Fibroblast of upper back skin (primary cell): ENCODE data around the gene NUP85.
"Not testable (repeated sequence)": the region's sequence is repeated elsewhere in the genome, so short reads cannot be mapped to it uniquely, and the experiment has no call there.

Source experiments
- DNase-seq: peaks from one replicate; pipeline ENCODE4 v3.0.0-alpha.2; 2013

The NUP85 gene, protein sequence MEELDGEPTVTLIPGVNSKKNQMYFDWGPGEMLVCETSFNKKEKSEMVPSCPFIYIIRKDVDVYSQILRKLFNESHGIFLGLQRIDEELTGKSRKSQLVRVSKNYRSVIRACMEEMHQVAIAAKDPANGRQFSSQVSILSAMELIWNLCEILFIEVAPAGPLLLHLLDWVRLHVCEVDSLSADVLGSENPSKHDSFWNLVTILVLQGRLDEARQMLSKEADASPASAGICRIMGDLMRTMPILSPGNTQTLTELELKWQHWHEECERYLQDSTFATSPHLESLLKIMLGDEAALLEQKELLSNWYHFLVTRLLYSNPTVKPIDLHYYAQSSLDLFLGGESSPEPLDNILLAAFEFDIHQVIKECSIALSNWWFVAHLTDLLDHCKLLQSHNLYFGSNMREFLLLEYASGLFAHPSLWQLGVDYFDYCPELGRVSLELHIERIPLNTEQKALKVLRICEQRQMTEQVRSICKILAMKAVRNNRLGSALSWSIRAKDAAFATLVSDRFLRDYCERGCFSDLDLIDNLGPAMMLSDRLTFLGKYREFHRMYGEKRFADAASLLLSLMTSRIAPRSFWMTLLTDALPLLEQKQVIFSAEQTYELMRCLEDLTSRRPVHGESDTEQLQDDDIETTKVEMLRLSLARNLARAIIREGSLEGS

DNA sequence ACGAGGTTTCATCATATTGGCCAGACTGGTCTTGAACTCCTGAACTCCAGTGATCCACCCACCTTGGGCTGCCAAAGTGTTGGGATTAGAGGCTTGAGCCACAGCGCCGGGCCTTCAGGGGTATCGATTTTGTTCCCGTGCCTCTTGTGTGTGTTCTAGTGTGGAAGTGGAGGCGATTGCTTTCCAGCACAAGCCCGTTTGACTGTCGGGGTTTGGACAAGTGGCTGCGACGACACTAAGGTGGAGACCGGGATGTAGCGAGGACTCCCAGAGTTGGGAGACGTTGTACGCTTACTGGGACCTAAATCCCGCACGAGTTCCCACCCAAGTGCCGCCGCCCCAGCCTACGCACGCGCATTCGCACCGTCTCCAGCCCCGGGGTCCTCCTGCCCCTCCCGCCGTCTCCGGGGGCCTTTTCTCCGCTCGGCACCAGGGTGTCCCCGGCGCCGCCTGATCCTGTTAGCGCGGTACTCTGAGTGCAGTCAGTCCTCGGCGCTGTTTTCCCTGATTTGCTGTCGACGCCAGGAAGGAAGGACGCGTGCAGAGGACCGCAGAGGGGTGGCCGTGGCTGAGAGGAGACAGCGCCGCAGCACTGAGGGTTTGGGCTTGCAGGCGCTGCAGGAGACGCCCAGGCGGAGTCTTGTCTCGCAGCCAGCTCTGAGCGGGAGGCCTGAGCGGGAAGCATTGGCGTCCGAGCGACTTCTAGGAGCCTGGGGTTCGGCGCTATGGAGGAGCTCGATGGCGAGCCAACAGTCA, at the start of gene NUP85:
NUP85 (plus strand) TSS at position 643 of the 756 bp plus-strand sequence; CDS start at position 726, 83 bp downstream.
- peak; percentile 92 for DNase-seq

DNA sequence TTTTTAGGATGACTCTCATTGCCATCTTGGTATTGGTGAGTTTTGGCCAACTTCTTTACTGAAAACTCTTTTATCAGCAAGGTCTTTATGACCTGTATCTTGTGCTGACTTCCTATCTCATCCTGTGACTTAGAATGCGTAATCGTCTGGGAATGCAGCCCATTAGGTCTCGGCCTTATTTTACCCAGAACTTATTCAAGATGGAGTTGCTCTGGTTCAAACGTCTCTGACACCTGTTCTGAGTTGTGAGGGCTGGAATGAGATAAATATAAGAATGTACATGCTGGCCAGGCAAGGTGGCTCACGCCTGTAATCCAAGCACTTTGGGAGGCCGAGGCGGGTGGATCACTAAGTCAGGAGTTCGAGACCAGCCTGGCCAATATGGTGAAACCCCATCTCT, 47.0 kb upstream of the NUP85 start:
- not testable (repeated sequence) for DNase-seq

DNA sequence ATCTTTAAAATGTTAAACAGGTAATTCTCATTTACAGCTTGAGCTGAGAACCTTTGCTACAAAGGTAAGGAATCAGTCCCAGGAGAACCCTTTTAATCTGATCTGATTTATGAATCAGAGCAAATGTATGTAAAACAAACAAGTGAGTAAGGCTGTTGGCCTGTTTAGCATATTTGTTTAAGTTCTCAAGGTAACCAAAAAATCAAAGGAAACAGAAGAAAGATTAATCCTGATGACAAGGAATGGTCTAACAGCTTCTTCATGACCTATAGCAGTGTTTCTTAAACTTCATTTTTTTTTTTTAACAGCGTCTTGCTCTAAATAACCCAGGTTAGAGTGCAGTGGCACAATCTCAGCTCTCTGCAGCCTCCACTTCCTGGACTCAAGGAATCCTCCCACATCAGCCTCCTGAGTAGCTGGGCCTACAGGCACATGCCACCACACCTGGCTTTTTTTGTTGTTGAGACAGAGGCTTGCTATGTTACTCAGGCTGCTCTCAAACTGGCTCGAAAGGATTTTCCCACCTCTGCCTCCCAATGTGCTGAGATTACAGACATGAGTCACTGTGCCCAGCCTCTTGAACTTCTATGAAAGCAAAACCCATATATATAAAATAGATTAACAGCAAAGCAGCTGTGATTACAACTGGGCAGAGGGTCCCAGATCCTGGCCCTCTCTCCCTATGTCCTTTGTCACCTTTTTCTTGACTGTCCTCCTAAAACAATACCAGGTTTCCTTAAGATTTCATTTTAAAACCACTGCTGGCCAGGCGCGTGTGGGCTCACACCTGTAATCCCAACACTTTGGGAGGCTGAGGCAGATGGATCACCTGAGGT, 46.1 kb upstream of the NUP85 start:
- DNase-seq: no peak

DNA sequence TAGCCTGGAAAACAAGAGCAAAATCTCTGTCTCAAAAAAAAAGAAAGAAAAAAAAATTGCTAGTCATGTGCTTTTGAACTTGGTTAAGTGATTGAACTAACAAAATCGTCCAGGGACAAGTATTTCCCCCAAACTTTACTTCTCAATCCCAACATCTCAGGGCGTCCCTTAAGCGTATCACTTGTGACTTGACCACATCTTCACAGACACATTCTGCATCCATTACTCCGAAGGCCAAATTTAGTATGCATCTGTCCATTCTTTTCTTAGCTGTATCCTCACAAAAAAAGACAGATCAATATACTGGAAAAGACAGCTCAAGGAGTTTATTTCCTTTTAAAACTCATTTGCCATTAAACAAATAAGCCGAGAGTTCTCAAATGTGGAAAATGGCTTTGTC, 45.3 kb upstream of the NUP85 start:
- no peak for DNase-seq

DNA sequence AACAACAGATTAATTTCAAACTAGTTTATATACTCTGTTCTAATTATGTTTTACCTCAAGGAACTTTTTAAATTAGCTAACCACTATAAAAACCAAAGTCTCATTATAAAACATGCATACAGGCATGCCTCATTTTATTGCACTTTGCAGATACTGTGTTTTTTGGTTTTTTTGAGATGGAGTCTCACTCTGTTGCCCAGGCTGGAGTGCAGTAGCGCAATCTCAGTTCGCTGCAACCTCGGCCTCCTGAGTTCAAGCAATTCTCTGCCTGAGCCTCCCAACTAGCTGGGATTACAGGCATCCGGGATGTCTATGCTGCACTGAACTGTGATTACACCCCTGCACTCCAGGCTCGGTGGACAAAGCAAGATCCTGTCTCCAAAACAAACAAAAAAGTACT, 42.4 kb upstream of the NUP85 start:
- no peak for DNase-seq

DNA sequence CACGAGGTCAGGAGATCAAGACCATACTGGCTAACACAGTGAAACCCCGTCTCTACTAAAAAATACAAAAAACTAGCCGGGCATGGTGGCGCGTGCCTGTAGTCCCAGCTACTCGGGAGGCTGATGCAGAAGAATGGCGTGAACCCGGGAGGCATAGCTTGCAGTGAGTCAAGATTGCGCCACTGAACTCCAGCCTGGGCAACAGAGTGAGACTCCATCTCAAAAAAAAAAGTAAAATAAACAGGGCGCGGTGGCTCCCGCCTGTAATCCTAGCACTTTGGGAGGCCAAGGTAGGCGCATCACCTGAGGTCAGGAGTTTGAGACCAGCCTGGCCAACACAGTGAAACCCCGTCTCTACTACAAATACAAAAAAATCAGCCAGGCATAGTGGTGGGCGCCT, 40.9 kb upstream of the NUP85 start:
- DNase-seq: not testable (repeated sequence)

DNA sequence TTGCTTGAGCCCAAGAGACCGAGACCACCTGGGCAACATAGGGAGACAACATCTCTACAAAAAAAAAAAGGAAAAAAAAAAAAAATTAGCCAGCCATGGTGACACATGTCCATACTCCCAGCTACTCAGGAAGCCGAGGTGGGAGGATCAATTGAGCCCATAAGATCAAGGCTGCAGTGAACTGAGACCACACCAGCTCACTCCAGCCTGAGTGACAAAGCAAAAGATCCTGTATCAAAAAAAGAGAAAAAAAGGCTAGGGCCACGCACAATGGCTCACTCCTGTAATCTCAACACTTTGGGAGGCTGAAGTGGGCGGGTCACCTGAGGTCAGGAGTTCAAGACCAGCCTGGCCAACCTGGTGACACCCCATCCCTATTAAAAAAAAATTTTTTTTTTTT, 36.5 kb upstream of the NUP85 start:
- DNase-seq: no peak

DNA sequence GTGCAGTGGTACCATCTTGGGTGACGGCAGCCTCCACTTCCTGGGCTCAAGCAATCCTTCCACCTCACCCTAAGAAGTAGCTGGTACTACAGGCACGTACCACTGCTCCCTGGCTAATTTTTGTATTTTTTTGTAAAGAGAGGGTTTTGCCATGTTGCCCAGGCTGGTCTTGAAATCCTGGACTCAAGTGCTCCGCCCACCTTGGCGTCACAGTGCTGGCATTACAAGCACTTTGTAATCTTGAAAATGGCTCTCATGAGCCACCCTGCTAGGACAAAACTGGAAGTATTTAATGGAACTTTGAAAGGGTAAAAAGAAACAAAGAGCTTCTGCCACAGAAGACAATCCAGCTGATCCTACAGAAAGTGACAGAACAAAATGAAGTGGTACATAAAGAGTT, 32.0 kb upstream of the NUP85 start:
- no peak for DNase-seq

DNA sequence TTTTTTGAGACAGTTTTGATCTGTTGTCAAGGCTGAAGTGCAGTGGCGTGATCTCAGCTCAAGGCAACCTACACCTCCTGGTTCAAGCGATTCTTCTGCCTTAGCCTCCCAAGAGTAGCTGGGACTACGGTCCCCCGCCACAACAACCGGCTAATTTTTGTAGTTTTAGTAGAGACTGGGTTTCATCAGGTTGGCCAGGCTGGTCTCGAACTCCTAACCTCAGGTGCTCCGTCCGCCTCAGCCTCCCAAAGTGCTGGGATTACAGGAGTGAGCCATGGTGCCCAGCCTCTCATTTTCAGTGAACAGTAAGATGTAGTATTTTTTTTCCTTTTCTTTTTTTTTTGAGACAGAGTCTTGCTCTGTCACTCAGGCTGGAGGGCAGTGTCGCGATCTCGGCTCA, 30.5 kb upstream of the NUP85 start:
- no peak for DNase-seq

DNA sequence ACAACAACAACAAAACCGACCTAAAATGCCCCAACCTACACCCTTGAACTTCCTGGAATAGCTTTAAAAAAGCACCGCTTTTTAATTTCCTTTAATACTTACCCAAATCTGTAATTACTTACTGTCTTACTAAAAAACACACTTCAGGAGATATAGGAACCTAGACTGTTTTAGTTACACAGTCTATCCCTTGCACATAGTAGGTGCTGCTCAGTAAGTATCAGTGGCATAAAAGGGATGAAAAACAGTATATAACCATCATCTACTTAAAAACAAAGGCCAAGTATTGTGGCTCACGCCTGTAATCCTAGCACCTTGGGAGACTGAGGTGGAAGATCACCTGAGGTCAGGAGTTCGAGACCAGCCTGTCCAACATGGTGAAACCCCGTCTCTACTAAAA, 28.9 kb upstream of the NUP85 start:
- DNase-seq: no peak

DNA sequence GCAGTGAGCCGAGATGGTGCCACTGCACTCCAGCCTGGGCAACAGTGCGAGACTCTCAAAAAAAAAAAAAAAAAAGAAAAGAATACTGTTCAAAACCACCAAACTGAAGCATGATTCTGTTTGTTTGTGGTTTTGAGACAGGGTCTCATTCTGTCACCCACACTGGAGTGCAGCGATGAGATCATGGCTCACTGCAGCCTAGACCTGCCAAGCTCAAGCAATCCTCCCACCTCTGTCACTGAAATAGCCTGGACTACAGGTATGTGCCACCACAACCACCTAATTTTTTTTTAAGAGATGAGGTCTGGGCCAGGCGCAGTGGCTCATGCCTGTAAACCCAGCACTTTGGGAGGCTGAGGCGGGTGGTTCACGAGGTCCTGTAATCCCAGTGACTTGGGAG, 27.0 kb upstream of the NUP85 start:
- DNase-seq: no peak

DNA sequence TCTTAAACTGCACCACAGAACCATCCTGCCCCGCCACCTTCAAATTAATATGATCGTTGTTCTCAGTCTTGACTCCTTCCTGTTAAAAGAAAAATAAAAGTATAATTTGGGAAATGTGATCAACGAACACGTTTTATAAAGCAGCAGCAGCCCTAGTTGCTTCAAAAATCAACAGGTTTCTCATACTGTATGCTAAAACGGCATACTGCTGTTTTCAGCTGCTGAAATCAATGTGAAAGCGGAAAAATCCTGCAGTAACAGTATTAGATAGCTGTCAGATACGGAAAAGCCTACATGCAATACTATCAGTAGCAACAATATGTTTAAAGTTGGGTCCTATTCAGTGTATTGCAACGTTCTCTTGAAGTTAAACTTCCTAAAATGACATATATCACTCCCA, 24.4 kb upstream of the NUP85 start:
- DNase-seq: no peak

DNA sequence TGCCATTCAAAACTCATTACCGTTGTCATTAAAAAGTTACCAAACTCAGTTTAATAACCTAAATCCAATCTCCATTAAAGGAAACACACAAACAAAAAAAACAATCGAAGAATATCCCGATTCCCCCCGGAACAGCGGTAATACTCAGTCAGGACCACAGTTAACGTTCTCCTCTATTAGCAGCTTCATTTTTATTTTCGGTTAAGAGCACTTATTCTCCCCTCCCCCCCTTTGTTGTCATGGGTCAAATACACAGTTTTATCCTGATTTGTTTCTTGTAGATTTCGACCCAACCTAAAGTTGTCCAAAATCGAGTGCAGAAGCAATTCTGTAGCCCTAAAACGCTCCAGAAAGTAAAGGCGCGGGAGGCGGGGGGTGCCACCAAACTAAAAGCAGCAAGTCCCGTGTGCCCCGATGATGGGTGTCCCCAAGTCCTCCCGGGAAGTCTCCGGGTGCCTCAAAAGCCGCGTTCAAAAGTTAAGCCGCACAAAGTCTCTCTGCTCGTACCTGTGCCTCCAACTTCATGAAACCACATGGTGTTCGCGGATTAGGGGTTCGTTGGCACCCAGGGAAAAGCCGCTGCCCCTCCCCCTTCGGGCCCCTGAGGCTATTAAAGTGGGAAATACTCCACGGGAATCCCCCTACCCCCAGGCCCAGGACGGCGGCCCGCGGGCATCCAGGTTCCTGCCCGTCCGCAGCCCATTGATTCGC, 23.7 kb upstream of the NUP85 start:
- DNase-seq: no peak

DNA sequence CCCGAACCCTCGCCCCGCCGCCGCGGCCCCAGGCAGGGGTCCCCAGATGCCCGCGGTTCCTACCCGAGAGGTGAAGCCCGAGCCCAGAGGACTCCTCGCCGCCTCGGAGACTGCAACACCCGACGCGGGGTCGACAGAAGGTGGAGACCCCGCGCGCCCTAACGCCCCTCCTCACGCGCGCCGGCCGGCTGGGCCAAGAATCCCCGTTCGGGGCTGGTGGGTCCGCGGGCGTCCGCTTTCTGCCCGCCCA, 23.2 kb upstream of the NUP85 start:
- DNase-seq: no peak

DNA sequence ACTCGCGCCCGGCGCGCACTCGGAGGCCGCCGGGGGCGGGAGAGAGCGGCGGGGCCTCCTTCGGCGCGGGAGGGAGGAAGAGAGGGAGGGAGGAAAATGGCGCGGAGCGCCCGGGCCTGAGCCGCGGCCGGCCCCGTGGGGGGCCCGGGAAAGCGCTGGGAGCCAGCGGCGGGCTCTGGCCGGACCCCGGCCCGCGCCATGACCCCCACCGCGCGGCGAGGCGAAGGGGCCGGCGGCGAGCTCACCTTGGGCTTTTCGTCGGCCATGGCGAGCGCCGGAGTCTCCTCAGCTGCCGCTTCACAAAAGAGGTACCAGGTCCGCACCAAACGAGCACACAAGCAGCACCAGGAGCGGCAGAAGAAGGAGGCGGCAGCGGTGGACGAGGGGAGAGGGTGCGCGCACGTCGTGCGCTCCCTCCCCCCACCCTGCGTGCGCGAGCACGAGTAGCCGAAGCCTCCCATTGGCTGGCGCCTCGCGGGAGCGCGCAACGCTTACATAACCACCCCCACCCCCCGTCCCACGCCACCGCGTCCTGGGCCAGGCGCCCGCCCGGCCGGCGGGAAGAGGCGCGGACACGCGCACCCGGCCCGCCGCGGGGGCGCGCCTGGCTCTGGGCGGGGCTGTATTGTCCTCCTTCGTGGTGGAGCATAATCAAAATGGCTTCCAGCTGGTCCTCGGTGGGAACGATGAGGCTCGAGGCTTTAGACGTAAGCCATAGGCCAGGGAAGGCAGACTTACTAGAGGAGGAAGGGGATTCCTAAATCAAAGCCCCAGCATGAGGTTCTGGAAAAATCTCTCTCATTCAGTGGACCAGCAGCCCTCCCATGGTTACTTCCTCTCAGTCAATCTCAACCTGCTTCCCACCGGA, 22.7 kb upstream of the NUP85 start, which contains the start of gene SUMO2:
SUMO2 (minus strand) TSS at position 391 of the 868 bp plus-strand sequence; CDS start at position 266, 125 bp downstream.
- DNase-seq: peak; percentile 94

DNA sequence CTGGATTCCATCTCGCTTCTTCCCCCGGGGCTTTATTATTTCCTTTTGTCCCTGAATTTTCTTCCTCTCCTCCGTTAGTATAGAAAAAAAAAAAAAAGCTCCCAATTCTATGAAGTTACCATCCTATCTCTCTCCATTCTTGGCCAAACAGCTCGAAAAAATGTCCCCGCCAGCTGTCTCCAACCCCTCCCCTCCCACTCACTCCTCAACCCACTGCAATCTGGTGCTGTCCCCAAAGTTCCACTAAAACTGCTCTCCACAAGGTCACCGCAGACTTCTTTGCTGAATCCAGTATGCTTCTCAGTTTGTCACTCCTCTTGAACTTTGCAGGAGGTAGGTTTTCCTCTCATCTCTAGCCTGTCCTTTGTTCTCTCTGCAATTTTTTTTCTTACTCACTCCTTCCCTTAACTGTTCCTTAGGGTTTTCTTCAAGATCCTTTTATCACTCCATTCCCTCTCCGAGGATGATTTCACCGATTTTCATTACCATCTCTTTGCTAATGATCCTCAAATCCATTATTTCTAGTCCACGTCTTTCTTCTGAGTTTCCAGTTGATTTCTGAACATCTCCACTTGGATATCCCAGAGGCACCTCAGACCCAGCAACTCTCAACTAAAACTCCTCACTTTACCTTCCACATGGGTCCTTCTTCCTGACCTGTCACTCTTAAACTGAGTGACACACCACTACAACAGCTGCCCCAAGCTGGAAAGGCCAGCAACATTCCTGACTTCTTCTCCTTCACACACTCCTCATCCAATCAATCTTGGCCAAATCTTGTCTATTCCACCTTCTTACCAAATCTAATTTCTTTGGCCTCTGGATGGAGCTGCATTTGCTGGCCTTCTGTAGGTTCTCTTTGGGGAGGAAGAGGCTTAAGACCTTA, 21.2 kb upstream of the NUP85 start:
- DNase-seq: no peak

DNA sequence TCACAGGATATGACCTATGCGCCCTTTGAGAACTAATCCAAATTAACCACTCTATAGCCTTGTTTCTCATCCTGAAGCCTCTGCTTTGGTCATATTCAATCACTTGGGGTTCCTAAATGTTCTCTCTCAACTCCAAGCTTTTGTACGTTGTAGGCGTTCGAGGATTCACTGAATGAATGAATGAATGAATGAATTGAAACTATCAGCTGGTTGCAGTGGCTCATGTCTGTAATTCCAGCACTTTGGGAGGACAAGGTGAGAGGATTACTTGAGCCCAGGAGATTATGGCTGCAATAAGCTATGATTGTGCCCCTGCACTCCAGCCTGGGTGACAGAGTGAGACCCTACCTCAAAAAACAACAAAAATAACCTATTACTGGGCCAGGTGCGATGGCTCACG, 16.9 kb upstream of the NUP85 start:
- no peak for DNase-seq

DNA sequence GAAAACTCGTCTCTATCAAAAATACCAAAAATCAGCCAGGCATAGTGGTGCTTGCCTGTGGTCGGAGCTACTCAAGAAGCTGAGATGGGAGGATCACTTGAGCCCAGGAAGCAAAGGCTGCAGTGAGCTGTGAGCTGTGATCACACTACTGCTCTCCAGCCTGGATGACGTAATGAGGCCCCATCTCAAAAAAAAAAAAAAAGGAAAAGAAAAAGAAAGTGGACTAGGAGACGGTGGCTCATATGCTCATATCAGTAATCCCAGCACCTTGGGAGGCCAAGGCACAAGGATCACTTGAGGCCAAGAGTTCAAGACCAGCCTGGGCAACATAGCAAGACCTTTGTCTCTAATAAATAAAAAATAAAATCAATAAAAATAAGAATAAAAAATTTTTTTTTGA, 13.9 kb upstream of the NUP85 start:
- peak; percentile 42 for DNase-seq

DNA sequence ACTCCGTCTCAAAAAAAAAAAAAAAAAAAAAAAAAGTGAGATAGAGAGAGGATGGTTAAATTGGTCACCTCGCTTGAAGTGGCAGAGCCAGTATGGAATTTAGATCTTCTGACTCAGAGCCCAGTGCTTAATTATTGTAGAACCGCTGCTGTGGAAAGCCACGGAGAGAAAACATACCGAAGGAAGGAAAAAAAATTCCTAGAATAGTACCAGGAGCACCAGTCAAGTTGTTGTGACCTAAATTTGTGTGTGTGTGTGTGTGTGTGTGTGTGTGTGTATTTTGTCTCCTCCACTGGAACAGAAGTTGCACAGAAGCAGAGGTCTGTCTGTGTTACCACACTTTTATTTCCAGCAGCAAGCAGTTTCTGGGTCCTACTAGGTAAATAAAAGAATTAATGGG, 10.6 kb upstream of the NUP85 start:
- peak; percentile 41 for DNase-seq

DNA sequence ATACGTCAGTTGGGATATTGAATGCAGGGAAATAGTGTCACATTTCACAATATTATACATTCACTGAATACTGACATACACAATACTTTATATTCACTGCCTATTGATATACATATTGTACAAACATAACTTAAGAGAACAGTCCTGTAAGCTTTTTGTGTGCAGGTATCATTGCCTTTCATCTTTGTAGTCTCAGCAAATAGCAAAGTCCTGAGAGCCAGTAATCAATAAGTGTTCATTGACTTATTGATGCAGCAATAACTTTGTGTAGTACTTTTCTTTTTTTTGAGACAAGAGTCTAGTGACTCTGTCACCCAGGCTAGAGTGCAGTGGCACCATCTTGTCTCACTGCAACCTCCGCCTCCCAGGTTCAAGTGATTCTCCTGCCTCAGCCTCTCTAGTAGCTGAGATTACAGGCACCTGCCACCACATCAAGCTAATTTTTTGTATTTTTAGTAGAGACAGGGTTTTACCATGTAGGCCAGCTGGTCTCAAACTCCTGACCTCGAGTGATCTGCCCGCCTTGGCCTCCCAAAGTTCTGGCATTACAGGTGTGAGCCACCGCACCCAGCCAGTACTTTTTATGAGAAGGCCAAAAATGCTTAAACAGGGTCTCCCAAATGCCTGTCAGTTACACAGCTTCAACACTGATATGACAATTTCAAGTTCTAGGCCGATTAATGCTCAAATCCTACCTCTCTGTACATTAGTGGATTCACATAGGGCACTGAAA, 5.4 kb upstream of the NUP85 start:
- DNase-seq: no peak
